Measurements from ENCODE around the gene PIGU.

PIGU gene

GRCh38 chr20:34549291-34549928 lies 127.5 kb downstream of the PIGU start:
- DNase-seq = no peak

DNA sequence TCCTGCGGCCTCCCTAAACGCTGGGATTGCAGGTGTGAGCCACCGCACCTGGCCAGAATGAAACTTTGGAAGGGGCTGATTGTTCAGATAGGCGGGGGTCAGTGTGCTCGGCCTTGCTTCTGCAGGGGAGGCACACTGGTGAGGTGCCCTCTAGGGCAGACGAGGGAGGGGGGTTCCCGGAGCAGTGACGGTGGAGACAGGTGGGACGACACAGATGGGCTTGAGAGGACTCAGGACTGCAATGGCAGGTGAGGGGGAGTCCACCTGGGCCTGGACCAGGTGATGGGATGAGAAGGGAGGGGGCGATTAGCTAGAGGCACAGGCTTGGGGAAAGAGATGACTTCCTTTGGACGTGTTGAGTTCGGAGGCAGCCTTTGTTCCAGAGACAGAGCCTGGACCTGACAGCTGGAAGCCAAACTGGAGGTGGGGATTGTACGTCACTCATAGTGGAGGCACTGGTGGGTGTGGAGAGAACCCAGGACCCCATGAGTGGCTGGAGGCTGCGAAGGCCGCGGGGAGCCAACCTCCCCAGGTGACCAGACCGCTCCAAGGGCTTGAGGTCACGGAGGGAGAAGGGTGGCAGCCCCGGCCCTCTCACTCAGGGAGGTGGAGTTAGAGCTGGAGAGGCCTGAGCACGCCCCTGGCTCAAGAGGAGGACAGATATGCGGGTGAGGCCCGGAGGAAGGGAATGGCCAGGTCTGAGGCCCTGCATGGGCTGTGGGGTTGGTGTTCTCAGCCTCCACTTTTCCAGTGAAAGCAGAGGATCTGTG lies 128.9 kb downstream of the PIGU start:
- DNase-seq = no peak

DNA sequence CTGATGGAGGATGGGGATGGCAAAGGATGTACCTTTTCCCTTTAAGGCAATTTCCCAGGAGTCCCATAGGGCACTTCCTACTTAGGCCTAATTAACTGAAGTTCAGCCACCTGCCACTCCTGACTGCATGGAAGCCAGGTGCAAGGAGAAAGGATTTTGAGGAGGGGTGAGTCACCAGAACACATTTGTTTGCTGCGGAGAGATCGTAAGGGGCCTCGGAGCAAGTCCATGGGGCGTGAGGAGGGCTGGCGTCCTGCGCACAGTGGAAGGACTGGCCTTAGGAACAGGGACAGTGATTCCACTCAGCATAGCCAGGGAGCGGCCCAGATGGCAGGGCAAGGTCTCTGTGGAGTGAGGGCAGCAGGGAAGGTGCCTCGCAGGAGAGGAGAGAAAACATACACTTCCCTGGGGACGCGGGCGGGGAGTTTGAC lies 130.1 kb downstream of the PIGU start:
- no peak for DNase-seq

- DNase-seq = no peak
Measured at GRCh38 chr20:34544109-34544796, 132.6 kb downstream of the PIGU start.

DNA sequence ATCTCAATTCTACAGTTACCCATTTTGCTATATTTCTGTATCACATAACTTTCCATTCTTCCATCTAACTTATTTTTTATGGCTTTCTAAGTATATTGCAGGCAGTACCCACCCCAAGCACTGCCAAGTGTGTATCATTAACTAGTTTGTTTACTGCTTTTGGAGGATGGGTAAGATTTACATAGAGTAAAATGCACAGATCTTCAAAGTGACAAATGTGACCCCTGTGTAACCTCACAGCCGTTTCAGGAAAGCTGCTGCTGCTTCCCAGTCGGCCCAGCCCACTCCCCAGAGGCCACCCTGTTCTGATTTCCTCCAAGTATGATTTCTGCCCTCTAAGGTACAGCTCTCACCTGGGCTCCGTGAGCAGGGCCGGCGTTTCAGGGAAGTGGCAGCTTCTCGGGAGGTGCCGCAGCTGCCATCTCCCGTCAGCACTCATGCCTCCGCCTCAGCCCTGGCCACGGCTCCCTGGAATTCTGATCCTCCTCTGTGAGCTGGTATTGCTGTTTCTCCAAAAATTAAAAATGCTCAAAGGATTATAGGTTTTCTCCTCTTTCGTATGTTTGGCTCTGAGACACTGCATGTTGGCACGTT lies 133.3 kb downstream of the PIGU start:
- no peak for DNase-seq

DNA sequence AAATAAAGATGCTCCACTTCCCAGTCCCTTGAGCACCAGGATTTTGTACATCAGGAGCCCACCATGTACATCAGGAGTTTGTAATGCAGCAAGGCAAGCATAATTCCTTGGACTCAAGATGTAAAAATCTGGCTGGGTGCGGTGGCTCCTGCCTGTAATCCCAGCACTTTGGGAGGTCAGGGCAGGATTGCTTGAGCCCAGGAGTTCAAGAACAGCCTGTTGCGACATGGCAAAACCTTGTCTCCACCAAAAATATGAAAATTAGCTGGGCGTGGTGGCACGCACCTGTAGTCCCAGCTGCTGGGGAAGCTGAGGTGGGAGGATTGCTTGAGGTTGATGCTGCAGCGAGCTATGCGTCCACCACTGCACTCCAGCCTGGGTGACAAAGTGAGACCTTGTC lies 134.5 kb downstream of the PIGU start:
- DNase-seq = no peak

- no peak for DNase-seq
Measured at GRCh38 chr20:34541917-34542316, 135.0 kb downstream of the PIGU start.

GRCh38 chr20:34541264-34541901 lies 135.5 kb downstream of the PIGU start:
- no peak for DNase-seq

DNA sequence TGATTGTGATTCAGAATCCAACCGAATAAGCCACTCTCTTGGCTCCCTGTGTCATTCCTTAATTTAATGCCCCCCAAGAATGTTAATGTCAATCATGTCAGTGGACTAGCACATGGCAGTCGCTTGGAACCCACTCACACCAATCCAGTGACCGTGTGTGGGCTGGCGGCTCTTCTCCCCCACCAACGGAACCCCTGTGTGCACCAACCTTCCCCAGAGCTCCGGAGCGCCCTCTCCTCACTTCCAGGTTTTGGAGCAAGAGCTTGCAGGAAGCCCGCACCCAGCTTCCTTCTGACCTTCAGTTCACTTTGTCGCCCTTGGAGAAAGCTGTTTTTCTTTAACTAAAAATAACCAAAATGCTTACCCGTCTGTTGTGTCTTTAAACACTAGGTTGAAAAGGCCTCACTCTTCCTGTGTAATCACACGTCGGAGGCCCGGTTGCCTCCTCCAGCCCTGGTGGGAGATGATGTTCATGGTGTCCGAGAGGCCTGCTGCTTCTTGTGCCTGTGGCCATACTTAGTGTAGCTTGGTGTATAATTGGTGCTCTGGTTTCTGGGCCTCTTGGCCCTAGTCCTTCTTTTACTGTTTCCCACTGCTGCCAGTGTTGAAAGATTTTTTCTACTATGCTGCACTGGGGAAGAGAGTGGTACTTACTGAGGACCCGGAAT lies 136.2 kb downstream of the PIGU start:
- DNase-seq = no peak

DNA sequence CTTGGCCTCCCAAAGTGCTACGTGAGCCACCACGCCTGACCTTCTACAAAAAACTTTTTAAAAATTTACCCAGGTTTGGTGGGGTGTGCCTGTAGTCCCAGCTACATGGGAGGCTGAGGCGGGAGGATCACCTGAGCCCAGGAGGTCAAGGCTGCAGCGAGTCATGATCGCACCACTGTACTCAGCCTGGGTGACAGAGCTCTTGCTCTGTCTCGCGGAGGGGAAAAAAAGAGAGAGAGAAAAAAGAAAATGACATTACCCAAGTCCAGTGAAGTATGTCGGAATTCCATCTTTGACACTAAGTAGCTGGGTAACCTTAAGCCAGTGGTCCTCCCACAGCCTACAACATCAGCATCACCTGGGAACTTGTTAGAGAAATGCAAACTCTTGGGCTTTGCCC lies 137.1 kb downstream of the PIGU start:
- DNase-seq = no peak

DNA sequence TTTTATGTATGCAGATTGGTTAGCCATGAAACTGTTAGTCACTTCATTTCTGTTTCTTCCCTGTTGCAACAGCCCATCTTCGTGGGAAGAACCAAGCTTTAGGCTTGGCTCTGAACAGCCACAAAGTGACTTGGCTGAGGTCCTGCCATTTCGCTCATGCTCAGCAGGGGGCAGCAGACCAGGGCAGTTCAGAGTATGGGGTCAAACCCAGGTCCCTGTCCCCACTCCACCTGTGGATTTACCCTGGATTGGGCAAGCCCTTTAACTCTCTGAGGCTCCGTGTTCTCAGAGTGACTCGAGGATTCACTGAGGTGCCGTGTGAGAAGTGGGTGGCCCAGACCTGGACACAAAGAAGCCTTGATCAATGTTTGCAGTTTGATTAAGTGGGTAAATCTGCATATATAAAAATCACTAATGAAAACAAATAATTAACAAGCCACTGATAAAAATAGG lies 138.2 kb downstream of the PIGU start:
- peak; percentile 59 for DNase-seq

DNA sequence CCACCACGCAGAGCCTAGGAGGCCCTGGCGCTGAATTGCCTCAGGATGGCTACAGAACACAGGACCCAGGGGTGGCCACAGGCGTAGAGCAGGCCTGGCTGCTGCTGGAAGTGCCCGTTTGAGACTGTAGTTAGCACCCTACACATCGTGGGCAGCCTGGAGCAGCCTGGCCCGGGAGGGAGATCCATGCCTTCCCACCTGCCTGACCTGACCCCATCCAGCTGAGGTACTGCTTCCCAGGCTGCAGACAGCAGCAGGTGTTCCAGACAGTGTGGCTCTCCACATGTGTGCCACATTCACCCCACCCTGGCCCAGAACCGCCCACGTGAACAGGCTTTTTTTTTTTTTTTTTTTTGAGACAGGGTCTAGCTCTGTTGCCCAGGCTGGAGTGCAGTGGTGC lies 139.2 kb downstream of the PIGU start:
- no peak for DNase-seq

- DNase-seq = peak; percentile 48
Measured at GRCh38 chr20:34536798-34537394, 140.0 kb downstream of the PIGU start.

DNA sequence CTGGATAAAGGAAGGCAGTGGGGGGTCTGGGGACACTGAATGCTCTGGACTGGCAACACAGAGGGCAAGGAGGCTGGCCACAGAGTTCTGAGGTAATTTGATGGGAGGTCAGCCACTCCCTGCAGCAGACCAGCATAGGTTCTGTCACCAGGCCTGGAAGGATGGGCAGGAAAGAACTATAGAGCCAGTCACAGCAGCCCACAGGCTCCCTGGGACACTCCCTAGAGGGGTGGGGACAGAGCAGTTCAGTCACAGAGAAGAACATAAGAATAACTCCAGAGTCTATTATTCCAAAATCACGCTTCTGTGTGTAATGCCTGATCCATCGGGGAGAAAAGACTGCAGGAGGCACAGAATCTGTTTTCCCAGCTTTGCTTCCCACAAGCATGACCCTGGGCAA lies 141.0 kb downstream of the PIGU start:
- DNase-seq = no peak

- no peak for DNase-seq
Measured at GRCh38 chr20:34535301-34535840, 141.5 kb downstream of the PIGU start.

DNA sequence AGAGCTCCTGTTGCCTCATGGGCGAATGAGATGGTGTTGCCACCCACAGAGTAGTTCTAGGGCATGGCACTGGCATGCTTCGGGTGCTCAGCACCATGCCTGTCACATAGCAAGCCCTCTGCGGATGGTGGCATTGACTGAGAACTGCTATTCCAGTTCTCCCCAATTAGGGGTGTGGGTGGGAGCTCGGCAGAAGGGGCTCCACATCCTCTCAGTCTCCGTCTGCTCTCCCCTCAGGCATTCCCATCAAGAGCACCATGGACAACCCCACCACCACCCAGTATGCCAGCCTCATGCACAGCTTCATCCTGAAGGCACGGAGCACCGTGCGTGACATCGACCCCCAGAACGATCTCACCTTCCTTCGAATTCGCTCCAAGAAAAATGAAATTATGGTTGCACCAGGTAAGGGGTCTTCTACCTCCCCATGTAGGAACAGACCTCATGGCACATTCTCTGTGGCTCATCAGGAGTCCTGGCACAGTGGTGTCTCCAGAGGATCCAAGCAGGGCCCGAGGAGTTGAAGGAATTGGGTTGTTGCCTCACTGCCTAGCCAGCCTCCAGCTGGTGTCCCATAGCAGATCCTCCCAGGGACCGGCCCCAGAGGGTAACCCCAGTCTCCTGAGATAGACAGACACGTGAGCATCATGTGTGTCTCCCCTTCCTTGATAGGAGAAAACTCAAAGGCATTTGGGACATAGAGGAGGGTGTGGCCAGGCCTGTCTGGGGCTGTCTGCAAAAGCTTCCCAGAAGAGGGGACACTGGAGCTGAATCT lies 142.3 kb downstream of the PIGU start:
- no peak for DNase-seq

DNA sequence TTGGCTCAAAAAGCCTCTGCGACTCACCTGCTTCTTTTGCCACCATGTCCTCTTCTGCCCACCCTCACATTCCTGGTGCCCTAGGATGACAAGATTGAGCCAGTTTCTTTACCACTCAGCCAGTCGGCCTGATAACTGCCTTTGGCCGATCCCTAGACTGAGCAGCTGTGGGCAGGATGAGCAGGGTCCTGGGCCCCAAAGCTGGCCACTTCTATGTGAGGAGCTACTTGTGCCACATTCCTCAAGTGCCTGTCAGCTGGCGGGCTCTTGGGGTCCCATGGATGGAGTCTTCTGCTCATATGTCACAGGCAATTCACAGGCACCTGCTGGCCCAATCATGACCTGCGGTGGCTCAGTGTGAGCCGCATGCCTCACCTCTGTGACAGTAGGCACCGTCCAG lies 144.1 kb downstream of the PIGU start:
- no peak for DNase-seq

- no peak for DNase-seq
Measured at GRCh38 chr20:34532320-34532719, 144.6 kb downstream of the PIGU start.

DNA sequence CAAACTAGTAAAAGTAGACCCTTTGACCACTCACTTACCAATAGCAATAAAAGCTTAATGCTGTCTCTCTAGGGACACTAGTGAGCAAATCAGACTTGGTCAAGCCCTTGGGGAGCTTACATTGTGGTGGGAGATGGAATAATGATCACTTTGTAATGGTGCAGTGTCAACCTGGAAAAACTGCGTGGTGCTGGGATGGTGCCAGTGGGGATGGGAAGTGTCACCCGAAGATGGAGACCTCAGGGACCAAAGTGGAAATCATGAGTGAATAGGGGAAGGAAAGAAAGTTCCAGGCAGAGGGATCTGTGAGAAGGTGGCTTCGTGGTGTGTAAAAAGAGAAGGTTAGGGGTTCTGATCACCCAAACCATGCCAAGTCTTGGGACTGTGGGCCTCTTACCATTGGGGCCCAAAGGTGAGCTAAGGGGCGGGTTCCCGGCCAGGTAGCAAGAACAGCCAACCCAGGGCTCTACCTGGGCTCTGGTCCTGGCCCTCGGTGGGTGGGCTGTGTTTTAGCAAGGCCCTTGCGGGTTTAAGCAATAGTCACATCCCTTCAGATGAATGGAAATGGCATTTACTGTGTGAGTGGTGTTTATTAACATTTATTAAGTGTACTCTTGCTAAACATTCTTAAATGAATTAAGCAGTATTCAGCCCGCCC lies 145.2 kb downstream of the PIGU start:
- DNase-seq = no peak

DNA sequence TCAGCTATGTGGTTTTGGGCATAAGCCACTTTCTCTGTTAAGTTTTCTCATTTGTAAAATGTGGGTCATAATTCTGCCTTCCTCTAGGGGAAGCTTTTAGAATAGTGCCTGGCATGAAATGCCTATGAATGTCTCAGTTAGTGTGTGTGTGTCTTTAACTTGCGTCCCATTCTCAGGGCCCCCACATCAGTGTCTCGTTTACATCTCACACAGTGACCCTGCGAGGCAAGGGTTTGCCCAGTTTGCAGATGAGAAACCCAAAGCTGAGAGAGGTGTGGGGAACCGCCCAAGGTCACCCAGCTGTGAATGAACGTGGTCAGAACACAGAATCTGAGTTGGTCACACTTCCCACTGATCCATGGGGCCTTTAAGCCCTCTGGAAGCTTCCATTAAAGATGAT lies 146.6 kb downstream of the PIGU start:
- no peak for DNase-seq

All from stimulated activated CD4-positive, alpha-beta T cell treated with anti-CD3 and anti-CD28 coated beads, Interleukin-1b, Interleukin-23, amount 100 ng/mL, for 48 hours (primary cell).